ENCODE data around the gene LYPLA2.

LYPLA2 gene

GRCh38 chr1:23790696-23791515 lies at the start of gene LYPLA2:
Gene LYPLA2, plus strand, starts transcription at chr1:23791145. Its CDS starts 1,538 bp downstream, at chr1:23792683.
- DNase-seq (ENCODE audit: low read depth in 2 of 2): peak; percentile 53 to 74

GRCh38 chr1:23741609-23742008 lies 49.3 kb upstream of the LYPLA2 start:
- no peak for DNase-seq (ENCODE audit: low read depth in 2 of 2)

GRCh38 chr1:23742670-23743286 lies 48.2 kb upstream of the LYPLA2 start:
- DNase-seq (ENCODE audit: low read depth in 2 of 2): peak in 1 of 2 donors; percentile 17

- peak; percentile 36 to 53 for DNase-seq (ENCODE audit: low read depth in 2 of 2)
Observed at GRCh38 chr1:23743287-23744152, 47.4 kb upstream of the LYPLA2 start, which contains the start of gene ELOA. Gene ELOA, plus strand, starts transcription at chr1:23743471. Its CDS starts 33 bp downstream, at chr1:23743504.

- DNase-seq (ENCODE audit: low read depth in 2 of 2): no peak
Observed at GRCh38 chr1:23745515-23745914, 45.4 kb upstream of the LYPLA2 start.

- no peak for DNase-seq (ENCODE audit: low read depth in 2 of 2)
Observed at GRCh38 chr1:23748016-23748415, 42.9 kb upstream of the LYPLA2 start.

GRCh38 chr1:23751050-23751814 lies 39.7 kb upstream of the LYPLA2 start:
- no peak for DNase-seq (ENCODE audit: low read depth in 2 of 2)

GRCh38 chr1:23751815-23752200 lies 39.1 kb upstream of the LYPLA2 start:
- no peak for DNase-seq (ENCODE audit: low read depth in 2 of 2)

- DNase-seq (ENCODE audit: low read depth in 2 of 2): no peak
Observed at GRCh38 chr1:23752909-23753308, 38.0 kb upstream of the LYPLA2 start.

GRCh38 chr1:23756676-23757075 lies 34.3 kb upstream of the LYPLA2 start:
- DNase-seq (ENCODE audit: low read depth in 2 of 2): no peak

GRCh38 chr1:23757812-23758211 lies 33.1 kb upstream of the LYPLA2 start:
- no peak for DNase-seq (ENCODE audit: low read depth in 2 of 2)

GRCh38 chr1:23759277-23759676 lies 31.7 kb upstream of the LYPLA2 start:
- no peak for DNase-seq (ENCODE audit: low read depth in 2 of 2)

- DNase-seq (ENCODE audit: low read depth in 2 of 2): no peak
Observed at GRCh38 chr1:23763041-23763577, 27.8 kb upstream of the LYPLA2 start.

GRCh38 chr1:23768733-23769132 lies 22.2 kb upstream of the LYPLA2 start:
- DNase-seq (ENCODE audit: low read depth in 2 of 2): no peak

GRCh38 chr1:23772049-23772853 lies 18.7 kb upstream of the LYPLA2 start:
- DNase-seq (ENCODE audit: low read depth in 2 of 2): peak; percentile 66 to 78

- no peak for DNase-seq (ENCODE audit: low read depth in 2 of 2)
Observed at GRCh38 chr1:23772854-23773242, 18.1 kb upstream of the LYPLA2 start.

- DNase-seq (ENCODE audit: low read depth in 2 of 2): no peak
Observed at GRCh38 chr1:23774174-23774880, 16.6 kb upstream of the LYPLA2 start.

GRCh38 chr1:23776217-23776616 lies 14.7 kb upstream of the LYPLA2 start:
- no peak for DNase-seq (ENCODE audit: low read depth in 2 of 2)

- DNase-seq (ENCODE audit: low read depth in 2 of 2): peak; percentile 48 to 56
Observed at GRCh38 chr1:23777979-23778814, 12.7 kb upstream of the LYPLA2 start, which contains the start of gene PITHD1. Gene PITHD1, plus strand, starts transcription at chr1:23778418. Its CDS starts 98 bp downstream, at chr1:23778516.
